Medulla oblongata (tissue), 1 donor: ENCODE measurements around the gene POLN.
"Not testable (repeated sequence)": the region's sequence is repeated elsewhere in the genome, so short reads cannot be mapped to it uniquely, and the experiment has no call there.

Source experiments
- DNase-seq: peaks from one replicate; pipeline ENCODE4 v3.0.0-alpha.2; 2015; ENCODE audit errors: extremely low spot score

Gene POLN

DNA sequence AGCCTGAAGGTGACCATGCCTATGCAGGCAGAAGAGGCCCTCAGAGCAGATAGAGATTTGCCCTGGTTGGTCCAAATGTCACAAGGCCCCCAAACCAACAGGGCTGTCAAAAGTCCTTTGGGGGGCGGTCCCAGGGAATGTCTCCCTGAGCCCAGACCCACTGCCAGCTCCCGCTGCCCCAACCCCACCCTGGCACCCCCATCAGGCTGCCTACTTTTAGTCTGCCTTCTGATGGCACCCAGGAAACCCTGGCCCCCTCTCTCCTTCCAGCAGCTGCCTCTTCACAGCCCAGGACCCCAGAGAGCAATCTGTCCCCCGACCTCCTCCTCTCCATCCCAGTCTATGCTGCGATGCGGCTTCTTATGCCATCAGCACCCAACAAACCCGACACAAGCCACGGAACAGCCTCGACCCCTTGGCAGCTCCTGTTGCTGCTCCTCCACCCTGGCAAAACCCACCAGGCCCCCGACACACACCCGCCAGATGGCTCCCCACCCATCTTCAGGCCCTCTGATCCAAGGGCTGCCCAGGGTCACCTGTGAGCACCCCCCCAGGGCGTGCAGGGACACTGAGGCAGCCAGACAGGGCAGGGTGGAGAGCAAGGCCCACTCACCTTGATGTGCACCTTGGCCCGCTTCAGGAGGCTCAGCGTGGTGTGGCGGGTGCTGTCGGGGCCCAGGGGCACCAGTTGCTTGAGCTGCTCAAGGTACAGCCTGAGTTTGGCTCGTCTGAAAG is 10.0 kb upstream of the POLN start:
- no peak for DNase-seq

- DNase-seq, result no peak
Measured at GRCh38 chr4:2251073-2251794, 9.3 kb upstream of the POLN start.

DNA sequence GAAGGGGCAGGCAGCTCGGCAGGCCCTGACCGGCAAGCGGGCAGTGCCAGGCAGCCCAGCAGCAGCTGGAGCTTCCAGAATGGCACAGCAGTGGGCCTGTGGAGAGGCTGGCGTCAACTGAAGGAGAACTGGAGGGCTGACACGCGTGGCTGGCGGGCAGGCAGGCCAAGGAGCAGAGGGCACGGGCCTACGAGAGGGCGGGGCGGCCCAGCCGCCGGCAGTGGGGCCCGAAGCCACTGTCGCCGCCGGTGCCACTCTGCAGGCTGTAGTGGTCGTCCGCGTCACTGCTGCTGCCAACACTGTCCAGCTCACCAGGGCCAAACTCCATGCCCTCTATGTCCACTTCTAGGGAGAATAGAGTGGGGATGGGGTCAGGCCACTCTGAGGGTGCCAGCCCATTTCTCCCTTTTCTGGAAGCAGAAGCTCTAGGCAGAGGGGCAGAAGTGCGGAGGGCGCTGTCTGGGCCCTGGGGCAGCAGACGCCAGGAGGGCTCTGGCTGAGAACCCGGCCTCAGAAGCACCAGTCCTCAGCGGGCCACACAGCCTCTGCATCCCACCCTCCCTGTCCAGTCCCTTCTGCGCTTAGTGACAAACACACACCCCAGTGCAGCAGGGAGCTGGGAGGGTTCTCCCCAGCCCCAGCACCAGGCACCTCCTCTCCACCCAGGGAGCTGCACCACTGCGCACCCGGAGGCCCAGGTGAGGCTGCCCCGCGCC is 8.6 kb upstream of the POLN start:
- no peak for DNase-seq

DNA sequence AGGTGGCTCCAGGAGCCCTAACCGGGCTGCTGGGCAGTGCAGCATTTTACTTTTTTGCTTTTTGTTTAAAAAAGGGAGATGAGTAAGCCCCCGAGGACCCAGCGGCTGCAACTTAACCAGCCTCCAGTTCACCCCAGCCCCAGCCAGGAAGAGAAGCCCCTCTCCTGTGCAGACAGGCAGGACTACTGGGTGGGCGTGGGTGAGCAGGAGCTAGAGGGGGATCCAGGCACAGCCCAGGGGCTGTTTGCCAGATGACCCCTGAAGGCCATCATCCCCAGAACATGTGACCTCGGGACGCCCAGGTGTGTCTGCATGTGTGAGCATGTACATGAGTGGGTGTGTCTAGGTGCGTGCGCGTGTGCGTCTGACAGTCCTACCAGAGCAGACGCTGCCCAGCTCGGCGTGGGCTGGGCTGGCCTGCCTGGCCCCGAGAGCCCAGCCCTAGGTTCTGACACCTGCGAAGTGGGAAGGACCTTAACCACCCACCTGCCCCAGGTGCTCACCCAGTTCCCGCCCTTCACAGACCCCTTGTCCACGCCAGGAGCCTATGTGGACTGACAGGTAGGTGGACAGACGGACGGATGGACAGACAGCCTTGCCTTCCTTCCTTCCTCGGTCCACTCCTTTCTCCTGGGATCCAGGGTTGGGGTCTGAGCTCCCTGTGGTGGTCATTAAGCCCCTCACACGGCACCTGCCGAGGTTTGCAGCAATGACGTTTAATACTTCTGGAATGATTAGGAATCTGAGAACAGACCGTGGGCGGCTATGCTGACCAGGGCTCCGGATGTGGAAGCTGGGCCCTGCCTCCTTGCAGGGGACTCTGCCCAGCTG is 7.8 kb upstream of the POLN start:
- DNase-seq, result no peak

DNA sequence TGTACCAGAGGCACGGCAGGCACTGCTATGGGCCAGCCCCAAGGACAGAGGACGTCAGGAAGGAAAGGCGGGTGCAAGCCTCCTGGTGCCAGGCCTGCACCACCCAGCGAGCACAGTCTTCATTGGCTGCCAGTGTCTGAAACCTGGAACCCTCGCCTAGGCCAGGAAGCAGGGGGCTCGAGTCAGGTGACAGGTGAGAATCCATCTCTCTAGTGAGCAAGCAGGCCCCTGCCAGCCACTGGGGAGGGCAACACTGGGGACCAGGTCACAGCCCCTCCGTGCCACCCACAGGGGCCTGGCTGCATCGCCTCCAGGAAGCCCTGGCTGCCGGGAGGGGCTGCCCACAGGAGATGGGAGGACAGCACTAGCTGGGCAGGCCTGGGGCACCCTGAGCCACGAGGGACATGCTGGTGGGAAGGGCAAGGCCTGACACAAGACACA is 6.9 kb upstream of the POLN start:
- DNase-seq, result no peak

GRCh38 chr4:2248044-2248780 is 6.3 kb upstream of the POLN start:
- no peak for DNase-seq

DNA sequence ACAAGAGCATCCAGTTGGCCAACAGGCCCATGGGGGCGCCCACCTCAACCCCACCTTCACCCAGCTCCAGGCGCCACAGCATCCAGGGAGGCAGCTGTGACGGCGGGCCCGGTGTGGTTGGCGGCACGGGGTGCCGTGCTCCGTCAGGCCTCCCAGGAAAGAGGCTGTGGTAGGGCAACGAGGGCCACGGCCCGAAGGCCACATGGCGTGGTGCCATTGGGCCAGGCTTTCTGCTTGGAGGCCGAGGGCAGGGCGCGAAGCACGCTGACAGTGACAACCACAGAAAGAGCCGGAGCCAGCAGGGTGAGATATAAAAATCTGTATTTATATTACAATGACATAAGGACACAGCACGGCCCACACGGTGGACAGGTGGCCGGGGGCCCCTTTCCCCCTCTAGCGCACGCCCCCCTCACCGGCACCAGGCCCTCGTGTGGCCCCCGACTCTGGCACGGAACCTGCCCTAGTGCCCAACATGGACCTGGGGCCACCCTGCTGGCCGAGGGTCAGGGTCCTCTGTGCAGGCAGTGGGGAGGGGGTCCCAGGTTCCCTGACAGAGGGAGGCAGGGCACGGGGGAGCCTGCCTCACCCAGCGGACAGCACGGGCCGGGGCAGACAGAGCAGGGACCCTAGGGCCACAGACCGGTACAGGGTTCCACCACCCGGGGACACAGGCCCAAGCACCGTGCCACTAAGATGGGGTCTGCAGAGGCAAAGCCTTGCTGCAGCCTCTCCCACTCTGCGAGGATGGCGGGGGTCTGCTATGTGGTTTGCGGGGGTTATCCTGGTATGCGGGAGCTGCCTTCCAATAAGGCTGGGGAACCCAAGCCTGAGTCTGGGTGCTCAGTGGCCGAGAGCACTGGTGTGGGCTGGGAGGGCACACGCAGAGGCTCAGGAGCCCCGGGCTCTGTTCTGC is 5.5 kb upstream of the POLN start:
- DNase-seq, result no peak

- DNase-seq, result no peak
Measured at GRCh38 chr4:2246384-2247127, 4.6 kb upstream of the POLN start.

GRCh38 chr4:2245787-2246275 is 3.9 kb upstream of the POLN start:
- DNase-seq, result no peak

- peak; percentile 22 for DNase-seq
Measured at GRCh38 chr4:2245057-2245786, 3.3 kb upstream of the POLN start.

GRCh38 chr4:2243681-2244380 is 1.9 kb upstream of the POLN start:
- peak; percentile 82 for DNase-seq

GRCh38 chr4:2241003-2241402 is 918 bp downstream of the POLN start:
- no peak for DNase-seq

- DNase-seq, result no peak
Measured at GRCh38 chr4:2236944-2237666, 4.8 kb downstream of the POLN start.

DNA sequence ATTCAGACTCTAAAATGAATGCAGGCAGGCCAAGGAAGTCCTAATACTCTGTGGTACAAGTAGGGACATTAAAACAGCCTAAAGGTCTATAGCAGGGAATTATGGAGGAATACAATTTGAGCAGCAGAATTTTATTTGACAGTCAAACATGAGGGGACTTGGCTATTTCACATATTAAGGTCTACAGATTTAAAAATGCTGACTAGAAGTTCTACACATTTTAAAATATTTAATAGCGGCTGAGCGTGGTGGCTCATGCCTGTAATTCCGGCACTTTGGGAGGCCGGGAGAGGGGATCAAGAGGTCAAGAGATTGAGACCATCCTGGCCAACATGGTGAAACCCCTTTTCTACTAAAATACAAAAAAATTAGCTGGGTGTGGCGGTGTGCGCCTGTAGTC is 10.8 kb downstream of the POLN start:
- DNase-seq, result no peak

- no peak for DNase-seq
Measured at GRCh38 chr4:2226261-2226660, 15.7 kb downstream of the POLN start.

DNA sequence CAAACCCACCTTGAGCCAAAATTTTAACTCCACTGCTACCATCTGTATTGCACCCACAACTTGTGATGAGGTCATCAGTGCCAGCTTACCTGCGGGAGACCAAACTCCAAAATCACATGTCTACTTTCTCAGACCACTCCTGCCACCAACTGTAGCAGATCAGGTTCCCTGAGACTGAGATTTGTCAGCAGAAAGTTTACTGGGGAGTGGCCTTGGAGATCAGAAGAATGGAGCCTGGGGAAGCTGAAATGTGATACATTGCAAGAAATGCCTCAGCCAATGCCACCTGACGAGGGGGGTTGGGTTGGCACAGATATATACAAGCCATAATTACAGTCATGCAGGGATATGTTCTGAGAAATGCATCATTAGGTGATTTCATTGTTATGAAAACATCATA is 19.1 kb downstream of the POLN start:
- DNase-seq, result no peak

DNA sequence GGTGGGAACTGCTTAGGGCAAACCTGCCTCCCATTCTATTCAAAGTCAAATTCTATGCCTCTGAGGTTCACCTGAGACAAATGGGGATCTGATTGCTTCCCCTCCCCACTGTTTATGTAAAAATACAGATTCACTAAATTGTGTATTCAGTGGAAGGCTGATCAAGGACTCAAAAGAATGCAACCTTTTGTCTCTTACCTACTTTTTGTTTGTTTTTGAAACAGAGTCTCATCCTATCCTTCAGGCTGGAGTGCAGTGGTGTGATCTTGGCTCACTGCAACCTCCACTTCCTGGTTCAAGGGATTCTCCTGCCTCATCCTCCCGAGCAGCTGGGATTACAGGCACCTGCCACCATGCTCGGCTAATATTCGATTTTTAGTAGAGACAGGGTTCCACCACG is 20.5 kb downstream of the POLN start:
- not testable (repeated sequence) for DNase-seq
